Esophagus (tissue), 2 donors: ENCODE data around the gene AGAP1. TPM values are rescaled to one million over a fixed set of nuclear protein-coding genes. Genes with fewer than 3 reads are reported as not detected.
"Not testable (repeated sequence)": the region's sequence is repeated elsewhere in the genome, so short reads cannot be mapped to it uniquely, and the experiment has no call there.

Experiments
- H3K27ac ChIP-seq, 2 donors: one replicate each; pipeline ENCODE4 v1.5.1; 2013; ENCODE audit warnings: low read depth in 2 of 2, mild to moderate bottlenecking in 2 of 2, inconsistent platforms in 1 of 2, low read length in 1 of 2, moderate library complexity in 1 of 2
- H3K27me3 ChIP-seq, 2 donors: one replicate each; pipeline ENCODE4 v1.6.1; 2013; ENCODE audit warnings: low read length in 2 of 2, control low read depth in 1 of 2, mild to moderate bottlenecking in 1 of 2; ENCODE audit not compliant: insufficient read depth in 2 of 2, control insufficient read depth in 1 of 2
- H3K36me3 ChIP-seq, 2 donors: one replicate each; pipeline ENCODE4 v1.6.1; 2013; ENCODE audit warnings: low read length in 1 of 2; ENCODE audit not compliant: control insufficient read depth in 2 of 2, insufficient read depth in 2 of 2
- H3K4me1 ChIP-seq, 2 donors: one replicate each; pipeline ENCODE4 v1.6.1; 2013; ENCODE audit warnings: low read length in 1 of 2; ENCODE audit not compliant: control insufficient read depth in 2 of 2, insufficient read depth in 2 of 2
- H3K4me3 ChIP-seq, 2 donors: one replicate each; pipeline ENCODE4 v1.5.1; 2013; ENCODE audit warnings: low read length in 2 of 2, mild to moderate bottlenecking in 2 of 2, low read depth in 1 of 2, moderate library complexity in 1 of 2
- H3K9me3 ChIP-seq, 2 donors: one replicate each; pipeline ENCODE4 v1.6.1; 2013; ENCODE audit warnings: mild to moderate bottlenecking in 2 of 2, low read depth in 1 of 2, low read length in 1 of 2, moderate library complexity in 1 of 2; ENCODE audit not compliant: control insufficient read depth in 2 of 2, insufficient read depth in 1 of 2
- WGBS, 2 donors: extraction: QIAGEN DNeasy Blood & Tissue Kit; methylation state at CpG; one replicate each; pipeline ENCODE4 v1.1.7; 2013; 5-methylcytosine and 5-hydroxymethylcytosine counted together
- polyA plus RNA-seq, 2 donors: library from polyadenylated mRNA; stranded (reverse); fragments of 200-250 nt; gene quantifications; one replicate each; pipeline ENCODE4 v1.2.3, GENCODE V29; 2013
- donor health status: healthy with polysubstance abuse.
- donor health status: Bipolar disorder and iron deficiency.

AGAP1 gene
- polyA plus RNA-seq, 2 donors = 4.9 TPM

GRCh38 chr2:235937526-235937925 is 443.7 kb downstream of the AGAP1 start:
- Histone ChIP-seq H3K36me3 (peaks cover 0 to 5% of the 10 kb centered on the region in 2 donors), H3K27ac (no peak overlapping the region), H3K27me3 (no peaks in the 10 kb centered on the region), H3K4me3 (no peak overlapping the region), H3K4me1 (no peaks in the 10 kb centered on the region), H3K9me3 (peaks cover 0 to 5% of the 10 kb centered on the region in 2 donors)
- WGBS, 2 donors = 95% methylated on average over 12 of the region's 12 CpGs

DNA sequence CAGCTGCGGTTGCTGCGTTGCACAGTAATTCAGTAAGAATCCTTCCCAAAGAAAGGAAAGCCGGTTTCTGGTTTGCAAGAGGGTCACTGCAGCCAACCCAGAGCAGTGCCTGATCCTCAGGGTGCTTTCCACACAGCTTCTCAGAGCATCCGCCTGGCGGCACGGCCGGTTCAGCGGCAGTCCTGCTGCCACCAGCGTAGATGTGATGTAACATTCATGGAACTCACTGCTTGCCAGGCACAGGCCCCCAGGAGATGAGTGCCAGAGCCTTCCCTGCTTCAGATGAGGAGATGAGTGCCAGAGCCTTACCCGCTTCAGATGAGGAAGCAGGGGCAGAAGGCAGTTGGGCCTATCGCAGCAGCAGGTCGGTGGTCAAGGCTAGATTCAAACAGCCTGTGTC is 444.1 kb downstream of the AGAP1 start:
- no peak overlapping the region for H3K4me3 ChIP-seq
- peaks cover 0 to 5% of the 10 kb centered on the region in 2 donors for H3K36me3 ChIP-seq
- WGBS, 2 donors = 80 to 82% methylated on average over 12 of the region's 12 CpGs

DNA sequence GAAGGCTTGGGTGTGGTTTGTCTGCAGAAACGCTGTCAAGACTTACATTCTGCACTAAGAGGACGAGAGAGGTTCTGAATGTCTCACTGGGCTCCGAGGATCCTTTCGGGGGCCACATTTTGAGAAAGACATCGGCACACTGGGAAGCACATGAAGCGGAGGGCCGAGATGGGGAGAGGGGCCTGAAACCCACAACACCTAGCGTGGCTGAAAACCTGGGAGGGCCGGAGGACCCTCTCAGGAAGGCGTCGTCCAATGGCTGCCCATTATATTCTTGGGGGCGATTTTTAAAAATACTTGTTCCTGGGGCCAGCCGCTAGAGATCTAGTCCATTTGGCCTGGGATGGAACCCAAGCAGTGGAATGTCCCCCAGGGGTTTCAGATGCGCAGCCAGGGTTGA is 444.8 kb downstream of the AGAP1 start:
- no peak overlapping the region for H3K4me3 ChIP-seq
- no peak overlapping the region for H3K27ac ChIP-seq
- H3K27me3 ChIP-seq = no peaks in the 10 kb centered on the region
- no peaks in the 10 kb centered on the region for H3K4me1 ChIP-seq
- peaks cover 0 to 5% of the 10 kb centered on the region in 2 donors for H3K9me3 ChIP-seq
- peaks cover 0 to 5% of the 10 kb centered on the region in 2 donors for H3K36me3 ChIP-seq
- 89% methylated on average over 14 of the region's 14 CpGs for WGBS, 2 donors

More for the DNA sequence above, 444.1 kb downstream of the AGAP1 start:
- Histone ChIP-seq H3K9me3 (peaks cover 0 to 5% of the 10 kb centered on the region in 2 donors), H3K27me3 (no peaks in the 10 kb centered on the region), H3K4me1 (no peaks in the 10 kb centered on the region), H3K27ac (no peak overlapping the region)

- peaks cover 0 to 5% of the 10 kb centered on the region in 2 donors for H3K9me3 ChIP-seq
- 91 to 95% methylated on average over 6 of the region's 6 CpGs for WGBS, 2 donors
Measured at GRCh38 chr2:235939471-235939870, 445.6 kb downstream of the AGAP1 start.

DNA sequence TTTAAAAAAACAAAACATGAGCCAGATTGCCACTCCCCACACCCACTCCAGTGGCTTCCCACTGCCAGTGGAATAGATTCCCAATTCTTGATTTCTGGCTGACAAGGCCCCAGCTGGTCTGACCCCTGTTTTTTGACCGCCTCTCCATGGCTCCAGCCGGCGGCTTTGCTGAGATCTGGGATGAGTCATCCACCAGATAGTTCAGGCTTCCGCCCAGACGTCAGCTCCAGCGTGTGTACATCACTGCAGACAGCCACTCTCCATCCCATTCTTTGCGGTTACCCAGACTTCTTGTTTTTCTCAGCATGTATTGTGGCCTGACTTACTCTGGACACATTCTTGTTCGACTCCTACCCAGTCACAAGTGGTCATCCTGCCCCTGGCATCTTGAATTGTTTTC is 446.5 kb downstream of the AGAP1 start:
- H3K36me3 ChIP-seq = peaks cover 0 to 5% of the 10 kb centered on the region in 2 donors
- no peak overlapping the region for H3K4me3 ChIP-seq
- no peak overlapping the region for H3K27ac ChIP-seq
- H3K9me3 ChIP-seq = peaks cover 0 to 5% of the 10 kb centered on the region in 2 donors
- WGBS, 2 donors = 68 to 85% methylated on average over 8 of the region's 8 CpGs
- no peaks in the 10 kb centered on the region for H3K27me3 ChIP-seq
- H3K4me1 ChIP-seq = no peaks in the 10 kb centered on the region

More at GRCh38 chr2:235939471-235939870, 445.6 kb downstream of the AGAP1 start:
- no peaks in the 10 kb centered on the region for H3K4me1 ChIP-seq
- peaks cover 0 to 5% of the 10 kb centered on the region in 2 donors for H3K36me3 ChIP-seq
- no peak overlapping the region for H3K4me3 ChIP-seq
- no peak overlapping the region for H3K27ac ChIP-seq
- no peaks in the 10 kb centered on the region for H3K27me3 ChIP-seq

DNA sequence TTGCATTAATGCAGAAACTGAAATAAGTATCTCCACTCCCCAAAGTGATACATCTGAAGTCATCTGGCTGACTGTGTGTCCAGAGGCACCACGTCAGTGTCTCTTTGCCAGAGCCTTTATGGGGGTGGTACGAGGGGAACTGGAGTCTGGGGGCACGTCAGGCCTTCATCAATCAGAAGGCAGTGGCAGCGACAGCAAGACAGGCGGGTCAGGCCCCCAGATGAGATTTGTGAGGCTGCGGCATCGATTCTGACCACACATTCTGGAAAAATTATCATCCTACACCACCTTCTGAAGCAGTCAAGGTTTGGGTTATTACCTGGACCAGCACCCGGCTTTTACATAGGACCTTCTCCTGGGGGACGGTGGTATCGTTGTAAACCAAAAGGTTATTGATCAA is 450.7 kb downstream of the AGAP1 start:
- Histone ChIP-seq H3K9me3 (no peaks in the 10 kb centered on the region), H3K36me3 (peaks cover 0 to under 1% of the 10 kb centered on the region in 2 donors), H3K4me1 (no peaks in the 10 kb centered on the region), H3K27me3 (no peaks in the 10 kb centered on the region), H3K4me3 (no peak overlapping the region), H3K27ac (no peak overlapping the region)
- WGBS, 2 donors = 91 to 95% methylated on average over 10 of the region's 10 CpGs

GRCh38 chr2:235945608-235946140 is 451.8 kb downstream of the AGAP1 start:
- Histone ChIP-seq H3K4me3 (no peak overlapping the region), H3K4me1 (no peaks in the 10 kb centered on the region), H3K27ac (no peak overlapping the region), H3K9me3 (no peaks in the 10 kb centered on the region), H3K36me3 (no peaks in the 10 kb centered on the region), H3K27me3 (no peaks in the 10 kb centered on the region)
- 80 to 81% methylated on average over 11 of the region's 11 CpGs for WGBS, 2 donors

- no peaks in the 10 kb centered on the region for H3K4me1 ChIP-seq
- H3K4me3 ChIP-seq = no peak overlapping the region
- WGBS, 2 donors = 94 to 99% methylated on average over 6 of the region's 6 CpGs
- H3K27ac ChIP-seq = no peak overlapping the region
- H3K9me3 ChIP-seq = no peaks in the 10 kb centered on the region
- H3K36me3 ChIP-seq = no peaks in the 10 kb centered on the region
- no peaks in the 10 kb centered on the region for H3K27me3 ChIP-seq
Measured at GRCh38 chr2:235946590-235946989, 452.7 kb downstream of the AGAP1 start.

GRCh38 chr2:235947055-235947454 is 453.2 kb downstream of the AGAP1 start:
- not testable (repeated sequence) for H3K4me3 ChIP-seq, H3K9me3 ChIP-seq, H3K27me3 ChIP-seq, H3K27ac ChIP-seq, H3K36me3 ChIP-seq, H3K4me1 ChIP-seq
- WGBS, 2 donors = 75 to 76% methylated on average over 6 of the region's 6 CpGs
